Natural killer cell (primary cell): Measurements from ENCODE around the gene COL15A1. TPM values are rescaled to one million over a fixed set of nuclear protein-coding genes. Genes with fewer than 3 reads are reported as not detected.

ENCODE experiments used
- ATAC-seq, 3 donors: fragments of 150-1000 bp in 2 of 3; fragments of 200-7000 bp in 1 of 3; cut with Tn5 transposase; 1 replicate in 1 of 3; 2 replicates in 2 of 3; pipeline ENCODE4 v1.10.0; 2021; ENCODE audit warnings: mild to moderate bottlenecking in 2 of 3, moderate library complexity in 2 of 3
- DNase-seq, 2 donors: peaks; one replicate each; pipeline versions ENCODE4 v3.0.0 to v3.0.0-alpha.2; 2013 to 2021; ENCODE audit warnings: mixed read lengths in 1 of 2
- H3K27ac ChIP-seq: one replicate; pipeline ENCODE4 v1.5.1; 2013; ENCODE audit warnings: mild to moderate bottlenecking, low read length
- H3K27me3 ChIP-seq: one replicate; pipeline ENCODE4 v1.6.1; 2013; ENCODE audit warnings: low read length; ENCODE audit not compliant: control insufficient read depth, insufficient read depth
- H3K36me3 ChIP-seq: one replicate; pipeline ENCODE4 v1.6.1; 2013; ENCODE audit warnings: low read length; ENCODE audit not compliant: control insufficient read depth, insufficient read depth
- H3K4me1 ChIP-seq: one replicate; pipeline ENCODE4 v1.6.1; 2013; ENCODE audit warnings: low read length; ENCODE audit not compliant: control insufficient read depth, insufficient read depth
- H3K4me3 ChIP-seq: one replicate; pipeline ENCODE4 v1.5.1; 2013; ENCODE audit warnings: low read length
- H3K9me3 ChIP-seq: one replicate; pipeline ENCODE4 v1.6.1; 2013; ENCODE audit warnings: low read length; ENCODE audit not compliant: control insufficient read depth, insufficient read depth
- H3K27ac Mint-ChIP-seq, 2 donors: one replicate each; pipeline ENCODE4 v1.8.0; 2022; ENCODE audit warnings: mild to moderate bottlenecking in 2 of 2, mixed read lengths in 2 of 2, moderate library complexity in 1 of 2
- H3K27me3 Mint-ChIP-seq, 2 donors: one replicate each; pipeline ENCODE4 v1.8.0; 2022; ENCODE audit warnings: low read depth in 2 of 2, mixed read lengths in 2 of 2
- H3K36me3 Mint-ChIP-seq: one replicate; pipeline ENCODE4 v1.8.0; 2022; ENCODE audit warnings: mixed read lengths
- H3K4me1 Mint-ChIP-seq, 2 donors: one replicate each; pipeline ENCODE4 v1.8.0; 2022; ENCODE audit warnings: mixed read lengths in 2 of 2
- H3K4me3 Mint-ChIP-seq: one replicate; pipeline ENCODE4 v1.8.0; 2022; ENCODE audit warnings: mild to moderate bottlenecking, moderate library complexity, mixed read lengths
- H3K9me3 Mint-ChIP-seq, 2 donors: one replicate each; pipeline ENCODE4 v1.8.0; 2022; ENCODE audit warnings: mixed read lengths in 2 of 2
- WGBS: methylation state at CpG from one replicate; pipeline ENCODE4 v1.1.7; 2013; ENCODE audit warnings: missing lambda C conversion rate; ENCODE audit not compliant: insufficient coverage; 5-methylcytosine and 5-hydroxymethylcytosine counted together
- intact Hi-C: fragments of 100-400 bp; cut with micrococcal nuclease; formaldehyde crosslinking; loops from one replicate; pipeline ENCODE4 v1.14.2; 2022
- total RNA-seq, 4 donors: library from RNA; stranded (reverse); fragments of 120-200 nt in 1 of 4; gene quantifications; one replicate each; pipeline versions ENCODE4 v1.2.3 to v1.2.4, GENCODE V29; 2013 to 2022
- TF ChIP-seq, protein P1 (sequence below): fragments of 200-600 bp; IDR thresholded peaks from one replicate; pipeline ENCODE4 v1.8.0; 2022; ENCODE audit warnings: antibody characterized with exemption

COL15A1 gene
- total RNA-seq, 3 donors from 2014 or later (not counting 1 experiment from before 2014, with no cell fraction given): 0.18 to 0.82 (median 0.19) TPM

DNA sequence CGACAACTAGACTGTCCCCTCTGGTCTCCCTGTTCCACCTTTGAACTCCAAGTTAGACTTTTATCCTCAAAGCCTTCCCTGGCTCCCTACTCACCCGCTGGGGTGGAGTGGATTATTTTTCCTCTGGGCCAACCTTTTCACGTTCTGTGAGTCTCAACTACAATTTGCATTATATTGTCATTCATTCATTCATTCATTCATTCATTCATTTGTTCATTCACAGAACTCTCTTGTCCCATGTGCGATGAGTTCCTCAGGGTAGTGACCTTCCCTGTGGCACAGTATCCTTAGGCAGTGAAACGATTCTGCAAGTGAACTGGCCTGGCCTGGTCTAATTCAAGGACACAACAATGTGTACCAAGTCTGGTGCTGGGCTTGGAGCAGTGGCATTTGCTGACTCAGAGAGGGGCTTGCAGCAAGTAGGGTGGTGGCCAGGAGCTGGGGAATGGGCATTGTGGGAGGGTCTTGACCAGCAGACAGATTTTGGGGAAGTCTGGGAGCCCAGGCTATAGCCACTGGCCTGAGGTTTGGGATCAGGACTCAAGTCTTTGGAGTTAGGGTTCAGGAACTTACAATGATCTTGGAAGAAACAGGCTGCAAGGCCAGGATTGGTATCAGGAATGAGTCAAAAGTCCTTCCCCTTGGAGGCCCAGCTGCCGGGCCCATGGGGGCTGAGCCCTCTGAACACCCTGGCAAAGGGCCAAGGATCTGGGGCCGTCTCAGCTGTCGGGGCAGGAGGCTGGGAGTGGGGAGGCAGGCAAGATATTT, 37.2 kb upstream of the COL15A1 start:
- Mint-ChIP-seq H3K9me3 (no peaks in the 10 kb centered on the region), H3K4me1 (no peaks in the 10 kb centered on the region), H3K36me3 (no peaks in the 10 kb centered on the region), H3K27me3 (peaks cover 7 to 14% of the 10 kb centered on the region in 2 donors), H3K27ac (no peak overlapping the region), H3K4me3 (no peak overlapping the region)
- 74% methylated on average over 7 of the region's 8 CpGs for WGBS
- no peaks in the 10 kb centered on the region for H3K27me3 ChIP-seq
- no peaks in the 10 kb centered on the region for H3K4me1 ChIP-seq
- H3K9me3 ChIP-seq: no peaks in the 10 kb centered on the region
- TF ChIP-seq, protein P1, sequence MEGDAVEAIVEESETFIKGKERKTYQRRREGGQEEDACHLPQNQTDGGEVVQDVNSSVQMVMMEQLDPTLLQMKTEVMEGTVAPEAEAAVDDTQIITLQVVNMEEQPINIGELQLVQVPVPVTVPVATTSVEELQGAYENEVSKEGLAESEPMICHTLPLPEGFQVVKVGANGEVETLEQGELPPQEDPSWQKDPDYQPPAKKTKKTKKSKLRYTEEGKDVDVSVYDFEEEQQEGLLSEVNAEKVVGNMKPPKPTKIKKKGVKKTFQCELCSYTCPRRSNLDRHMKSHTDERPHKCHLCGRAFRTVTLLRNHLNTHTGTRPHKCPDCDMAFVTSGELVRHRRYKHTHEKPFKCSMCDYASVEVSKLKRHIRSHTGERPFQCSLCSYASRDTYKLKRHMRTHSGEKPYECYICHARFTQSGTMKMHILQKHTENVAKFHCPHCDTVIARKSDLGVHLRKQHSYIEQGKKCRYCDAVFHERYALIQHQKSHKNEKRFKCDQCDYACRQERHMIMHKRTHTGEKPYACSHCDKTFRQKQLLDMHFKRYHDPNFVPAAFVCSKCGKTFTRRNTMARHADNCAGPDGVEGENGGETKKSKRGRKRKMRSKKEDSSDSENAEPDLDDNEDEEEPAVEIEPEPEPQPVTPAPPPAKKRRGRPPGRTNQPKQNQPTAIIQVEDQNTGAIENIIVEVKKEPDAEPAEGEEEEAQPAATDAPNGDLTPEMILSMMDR: no peak
- no peak overlapping the region for H3K4me3 ChIP-seq
- no peak overlapping the region for H3K27ac ChIP-seq
- ATAC-seq (no peak), DNase-seq (no peak)
- no peaks in the 10 kb centered on the region for H3K36me3 ChIP-seq
- intact Hi-C loops: no loop called here

DNA sequence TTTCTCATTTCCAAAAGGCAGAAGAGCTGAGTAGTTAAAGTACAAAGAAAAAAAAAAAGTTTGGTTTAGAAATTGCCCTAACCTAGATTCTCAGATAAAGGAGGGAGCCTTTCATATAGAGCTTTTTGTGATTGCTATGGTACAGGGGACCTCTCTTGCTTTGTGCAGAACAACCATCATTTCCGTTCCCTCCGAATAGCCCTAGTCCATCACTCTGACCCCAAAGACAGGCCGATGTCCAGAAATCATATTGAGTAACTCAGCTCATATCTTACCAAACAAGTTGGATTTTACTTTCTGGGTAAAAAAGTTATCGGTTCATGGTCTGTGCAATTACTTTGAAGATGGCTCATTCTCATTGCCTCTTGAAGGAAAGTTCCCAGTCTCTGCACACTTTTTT, 36.7 kb upstream of the COL15A1 start:
- H3K4me3 Mint-ChIP-seq: no peak overlapping the region
- H3K9me3 Mint-ChIP-seq: no peaks in the 10 kb centered on the region
- Histone ChIP-seq H3K27me3 (no peaks in the 10 kb centered on the region), H3K4me1 (no peaks in the 10 kb centered on the region), H3K36me3 (no peaks in the 10 kb centered on the region), H3K4me3 (no peak overlapping the region), H3K27ac (no peak overlapping the region), H3K9me3 (no peaks in the 10 kb centered on the region)
- no peak overlapping the region for H3K27ac Mint-ChIP-seq
- no peaks in the 10 kb centered on the region for H3K36me3 Mint-ChIP-seq
- WGBS: 80% methylated on average over 4 of the region's 4 CpGs
- TF ChIP-seq, protein P1: no peak
- DNase-seq (no peak), ATAC-seq (no peak)
- H3K4me1 Mint-ChIP-seq: no peaks in the 10 kb centered on the region
- intact Hi-C loops: no loop called here
- peaks cover 7 to 14% of the 10 kb centered on the region in 2 donors for H3K27me3 Mint-ChIP-seq

DNA sequence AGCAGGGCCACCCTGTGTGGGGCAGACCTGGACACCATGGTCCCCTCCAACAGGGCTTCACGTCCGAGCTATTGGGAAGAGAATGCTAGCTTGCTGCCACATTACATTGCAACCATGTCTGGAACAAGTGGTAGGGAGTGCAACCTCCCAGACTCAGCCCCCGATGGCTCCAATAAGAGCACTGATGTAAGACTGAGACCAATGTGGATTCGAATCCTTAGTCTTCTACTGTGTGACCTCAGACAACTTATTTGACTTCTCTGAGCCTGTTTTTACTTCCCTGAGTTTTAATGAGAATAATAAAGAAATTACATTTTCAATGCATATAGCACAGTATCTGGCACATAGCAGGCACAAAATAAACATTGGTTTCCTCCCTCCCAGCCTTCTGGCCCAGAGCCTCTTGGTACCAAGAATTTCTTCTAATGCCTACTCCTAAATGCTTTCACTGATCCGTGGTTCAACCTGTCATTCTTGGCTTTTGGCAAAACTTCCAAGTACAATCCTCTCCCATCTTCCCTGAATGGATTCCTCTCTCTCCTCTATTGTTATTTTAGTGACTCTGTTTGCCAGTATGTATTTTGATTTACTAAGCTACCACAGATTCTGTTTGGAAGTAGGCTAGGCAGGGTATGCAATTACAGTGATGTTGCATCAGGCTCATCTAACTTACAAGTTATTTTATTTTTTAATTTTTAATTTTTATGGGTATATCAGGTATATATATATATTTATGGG, 34.6 kb upstream of the COL15A1 start:
- WGBS: 88% methylated on average over 5 of the region's 5 CpGs
- Histone ChIP-seq H3K27ac (no peak overlapping the region), H3K27me3 (no peaks in the 10 kb centered on the region), H3K9me3 (no peaks in the 10 kb centered on the region), H3K36me3 (no peaks in the 10 kb centered on the region), H3K4me3 (no peak overlapping the region), H3K4me1 (no peaks in the 10 kb centered on the region)
- DNase-seq (no peak), ATAC-seq (no peak)
- H3K27me3 Mint-ChIP-seq: peaks cover 0 to 10% of the 10 kb centered on the region in 2 donors
- TF ChIP-seq, protein P1: no peak
- intact Hi-C loops: no loop called here
- no peaks in the 10 kb centered on the region for H3K4me1 Mint-ChIP-seq
- no peaks in the 10 kb centered on the region for H3K9me3 Mint-ChIP-seq
- no peak overlapping the region for H3K27ac Mint-ChIP-seq
- H3K4me3 Mint-ChIP-seq: no peak overlapping the region
- no peaks in the 10 kb centered on the region for H3K36me3 Mint-ChIP-seq
